ENCODE data around the gene PLBD2. TPM values are rescaled to one million over a fixed set of nuclear protein-coding genes. Genes with fewer than 3 reads are reported as not detected.

Gene PLBD2
- total and polyA plus RNA-seq, 2 donors (not counting 1 experiment from before 2014, with no cell fraction given) = 11.9 to 35.5 TPM

GRCh38 chr12:113408756-113409298, 50.4 kb downstream of the PLBD2 start:
- no peaks in the 10 kb centered on the region for H3K79me2 ChIP-seq (ENCODE audit: control insufficient read depth, insufficient read depth, low read length)
- no peak for TF ChIP-seq EZH2 (IDR thresholded peaks at IDR 0.05; ENCODE audit: low read length, missing control alignments)
- TF ChIP-seq, protein P1, sequence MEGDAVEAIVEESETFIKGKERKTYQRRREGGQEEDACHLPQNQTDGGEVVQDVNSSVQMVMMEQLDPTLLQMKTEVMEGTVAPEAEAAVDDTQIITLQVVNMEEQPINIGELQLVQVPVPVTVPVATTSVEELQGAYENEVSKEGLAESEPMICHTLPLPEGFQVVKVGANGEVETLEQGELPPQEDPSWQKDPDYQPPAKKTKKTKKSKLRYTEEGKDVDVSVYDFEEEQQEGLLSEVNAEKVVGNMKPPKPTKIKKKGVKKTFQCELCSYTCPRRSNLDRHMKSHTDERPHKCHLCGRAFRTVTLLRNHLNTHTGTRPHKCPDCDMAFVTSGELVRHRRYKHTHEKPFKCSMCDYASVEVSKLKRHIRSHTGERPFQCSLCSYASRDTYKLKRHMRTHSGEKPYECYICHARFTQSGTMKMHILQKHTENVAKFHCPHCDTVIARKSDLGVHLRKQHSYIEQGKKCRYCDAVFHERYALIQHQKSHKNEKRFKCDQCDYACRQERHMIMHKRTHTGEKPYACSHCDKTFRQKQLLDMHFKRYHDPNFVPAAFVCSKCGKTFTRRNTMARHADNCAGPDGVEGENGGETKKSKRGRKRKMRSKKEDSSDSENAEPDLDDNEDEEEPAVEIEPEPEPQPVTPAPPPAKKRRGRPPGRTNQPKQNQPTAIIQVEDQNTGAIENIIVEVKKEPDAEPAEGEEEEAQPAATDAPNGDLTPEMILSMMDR (conservative IDR thresholded peaks at IDR 0.05 in 1 of 2, IDR thresholded peaks at IDR 0.05 in 1 of 2; ENCODE audit: low read depth in 1 of 2, low read length in 2 of 2) = no peak
- no peak for DNase-seq (ENCODE audit: low read depth in 2 of 2)
- H3K9me3 ChIP-seq (ENCODE audit: control insufficient read depth, insufficient read depth, low read depth, low read length) = no peaks in the 10 kb centered on the region
- no peak overlapping the region for H3K4me2 ChIP-seq (ENCODE audit: extremely low read depth, insufficient read depth, low read length)
- H3K27ac ChIP-seq (ENCODE audit: insufficient read depth, low read length) = no peak overlapping the region
- H3K27me3 ChIP-seq (ENCODE audit: control insufficient read depth, insufficient read depth, low read length) = no peaks in the 10 kb centered on the region
- no peak overlapping the region for H3K4me3 ChIP-seq (replicated peaks in 1 of 4; ENCODE audit: control extremely low read depth in 1 of 4, insufficient read depth in 1 of 4, low read depth in 3 of 4, low read length in 4 of 4)
- H3K36me3 ChIP-seq (ENCODE audit: control insufficient read depth, insufficient read depth, low read length) = no peaks in the 10 kb centered on the region
- H4K20me1 ChIP-seq (ENCODE audit: control insufficient read depth, extremely low read depth, insufficient read depth, low read length) = no peaks in the 10 kb centered on the region
- H3K9ac ChIP-seq (ENCODE audit: insufficient read depth, low read length) = no peak overlapping the region
- H2AFZ ChIP-seq (ENCODE audit: low read length) = no peak overlapping the region
- no peaks in the 10 kb centered on the region for H3K4me1 ChIP-seq (ENCODE audit: control insufficient read depth, extremely low read depth, insufficient read depth, low read length)

- no peak for DNase-seq (ENCODE audit: low read depth in 2 of 2)
- Histone ChIP-seq H3K27ac (ENCODE audit: insufficient read depth, low read length) (no peak overlapping the region), H2AFZ (ENCODE audit: low read length) (no peak overlapping the region), H3K9ac (ENCODE audit: insufficient read depth, low read length) (no peak overlapping the region), H3K36me3 (ENCODE audit: control insufficient read depth, insufficient read depth, low read length) (no peaks in the 10 kb centered on the region), H3K4me1 (ENCODE audit: control insufficient read depth, extremely low read depth, insufficient read depth, low read length) (no peaks in the 10 kb centered on the region), H3K79me2 (ENCODE audit: control insufficient read depth, insufficient read depth, low read length) (no peaks in the 10 kb centered on the region), H4K20me1 (ENCODE audit: control insufficient read depth, extremely low read depth, insufficient read depth, low read length) (no peaks in the 10 kb centered on the region), H3K9me3 (ENCODE audit: control insufficient read depth, insufficient read depth, low read depth, low read length) (no peaks in the 10 kb centered on the region), H3K4me3 (replicated peaks in 1 of 4; ENCODE audit: control extremely low read depth in 1 of 4, insufficient read depth in 1 of 4, low read depth in 3 of 4, low read length in 4 of 4) (no peak overlapping the region), H3K4me2 (ENCODE audit: extremely low read depth, insufficient read depth, low read length) (no peak overlapping the region), H3K27me3 (ENCODE audit: control insufficient read depth, insufficient read depth, low read length) (no peaks in the 10 kb centered on the region)
- no peak for TF ChIP-seq EZH2 (IDR thresholded peaks at IDR 0.05; ENCODE audit: low read length, missing control alignments)
- TF ChIP-seq, protein P1 (conservative IDR thresholded peaks at IDR 0.05 in 1 of 2, IDR thresholded peaks at IDR 0.05 in 1 of 2; ENCODE audit: low read depth in 1 of 2, low read length in 2 of 2) = no peak
Measured at GRCh38 chr12:113409462-113410124, 51.2 kb downstream of the PLBD2 start.

DNA sequence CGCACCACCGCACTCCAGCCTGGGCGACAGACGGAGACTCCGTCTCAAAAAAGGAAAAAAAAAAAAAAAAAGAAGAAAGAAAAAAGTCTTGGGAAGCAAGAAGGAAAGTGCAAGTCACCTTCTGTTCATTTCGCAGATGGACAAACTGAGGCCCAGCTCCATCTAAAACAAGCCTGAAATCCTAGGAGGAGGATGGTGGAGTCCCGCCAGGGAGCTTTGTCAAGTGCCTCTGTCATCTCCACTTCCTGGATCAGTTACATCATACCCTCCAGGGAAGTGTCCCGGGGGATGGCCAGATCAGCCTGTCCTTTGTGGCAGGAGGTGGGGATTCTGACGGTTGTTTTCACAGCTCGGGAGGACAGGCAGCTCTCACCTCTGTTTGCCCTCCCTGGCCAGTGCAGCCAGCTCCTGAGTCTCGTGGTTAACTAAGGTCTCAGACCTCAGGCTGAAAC, 55.1 kb downstream of the PLBD2 start:
- no peaks in the 10 kb centered on the region for H4K20me1 ChIP-seq (ENCODE audit: control insufficient read depth, extremely low read depth, insufficient read depth, low read length)
- H3K36me3 ChIP-seq (ENCODE audit: control insufficient read depth, insufficient read depth, low read length) = no peaks in the 10 kb centered on the region
- H3K4me3 ChIP-seq (replicated peaks in 1 of 4; ENCODE audit: control extremely low read depth in 1 of 4, insufficient read depth in 1 of 4, low read depth in 3 of 4, low read length in 4 of 4) = no peak overlapping the region
- H3K4me2 ChIP-seq (ENCODE audit: extremely low read depth, insufficient read depth, low read length) = no peak overlapping the region
- no peaks in the 10 kb centered on the region for H3K27me3 ChIP-seq (ENCODE audit: control insufficient read depth, insufficient read depth, low read length)
- DNase-seq (ENCODE audit: low read depth in 2 of 2) = no peak
- H3K9ac ChIP-seq (ENCODE audit: insufficient read depth, low read length) = no peak overlapping the region
- H3K79me2 ChIP-seq (ENCODE audit: control insufficient read depth, insufficient read depth, low read length) = no peaks in the 10 kb centered on the region
- no peaks in the 10 kb centered on the region for H3K9me3 ChIP-seq (ENCODE audit: control insufficient read depth, insufficient read depth, low read depth, low read length)
- TF ChIP-seq, protein P1 (conservative IDR thresholded peaks at IDR 0.05 in 1 of 2, IDR thresholded peaks at IDR 0.05 in 1 of 2; ENCODE audit: low read depth in 1 of 2, low read length in 2 of 2) = no peak
- TF ChIP-seq EZH2 (IDR thresholded peaks at IDR 0.05; ENCODE audit: low read length, missing control alignments) = no peak
- no peak overlapping the region for H3K27ac ChIP-seq (ENCODE audit: insufficient read depth, low read length)
- H2AFZ ChIP-seq (ENCODE audit: low read length) = no peak overlapping the region
- H3K4me1 ChIP-seq (ENCODE audit: control insufficient read depth, extremely low read depth, insufficient read depth, low read length) = no peaks in the 10 kb centered on the region
